Vagina (tissue), 2 donors: ENCODE data around the gene NCR2.

Experiments used
- POLR2A ChIP-seq, 2 donors: fragments of 450-650 bp; IDR thresholded peaks; one replicate each; pipeline ENCODE4 v1.6.1; 2017; ENCODE audit warnings: antibody characterized with exemption in 2 of 2, mild to moderate bottlenecking in 2 of 2, moderate library complexity in 2 of 2
- POLR2AphosphoS5 ChIP-seq, 2 donors: sonication (generic); formaldehyde crosslinking; IDR thresholded peaks; one replicate each; pipeline ENCODE4 v1.9.0; 2017; ENCODE audit warnings: antibody characterized with exemption in 2 of 2, mild to moderate bottlenecking in 2 of 2, low read depth in 1 of 2; ENCODE audit not compliant: insufficient read depth in 1 of 2
- TF ChIP-seq, protein P1 (sequence below), 3 experiments: fragments of 450-650 bp in 2 of 3; fragments of 200-600 bp in 1 of 3; sonication (generic) in 1 of 3; IDR thresholded peaks; one replicate each; pipeline ENCODE4 v1.5.1; 2017 to 2019; ENCODE audit warnings: antibody characterized with exemption in 3 of 3, mild to moderate bottlenecking in 2 of 3, moderate library complexity in 2 of 3

DNA sequence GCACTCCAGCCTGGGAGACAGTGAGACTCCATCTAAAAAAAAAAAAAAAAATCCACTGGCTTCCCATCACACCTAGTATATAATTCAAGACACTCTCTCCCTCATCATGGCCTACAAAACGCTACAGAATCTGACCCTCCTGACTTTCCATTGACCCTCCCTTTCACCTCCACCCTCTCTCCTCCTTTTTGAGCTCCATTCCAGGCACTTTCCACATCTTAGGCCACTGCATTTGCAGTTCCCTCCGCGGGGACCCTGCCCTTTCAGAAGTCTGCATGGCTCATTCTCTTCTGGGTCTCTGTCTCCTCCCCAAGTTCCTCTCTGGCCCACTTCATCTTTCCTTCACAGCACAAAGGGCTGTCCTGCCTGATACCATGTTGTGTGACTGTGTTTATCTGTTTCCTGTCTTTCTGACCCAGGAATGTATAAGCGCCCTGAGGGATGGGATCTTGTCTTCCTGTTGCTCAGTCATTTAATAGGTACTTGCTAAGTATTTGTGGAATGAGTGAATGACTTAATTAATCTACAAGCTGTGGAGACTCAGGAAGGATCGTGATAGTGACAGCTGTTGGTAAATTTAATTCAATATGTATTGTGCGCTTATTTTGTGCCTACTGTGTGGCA, 35.2 kb downstream of the NCR2 start:
- no peak for TF ChIP-seq POLR2A (IDR thresholded peaks at IDR 0.05)
- no peak for TF ChIP-seq POLR2AphosphoS5 (IDR thresholded peaks at IDR 0.05; ENCODE audit: insufficient read depth in 1 of 2, low read depth in 1 of 2)
- TF ChIP-seq, protein P1, sequence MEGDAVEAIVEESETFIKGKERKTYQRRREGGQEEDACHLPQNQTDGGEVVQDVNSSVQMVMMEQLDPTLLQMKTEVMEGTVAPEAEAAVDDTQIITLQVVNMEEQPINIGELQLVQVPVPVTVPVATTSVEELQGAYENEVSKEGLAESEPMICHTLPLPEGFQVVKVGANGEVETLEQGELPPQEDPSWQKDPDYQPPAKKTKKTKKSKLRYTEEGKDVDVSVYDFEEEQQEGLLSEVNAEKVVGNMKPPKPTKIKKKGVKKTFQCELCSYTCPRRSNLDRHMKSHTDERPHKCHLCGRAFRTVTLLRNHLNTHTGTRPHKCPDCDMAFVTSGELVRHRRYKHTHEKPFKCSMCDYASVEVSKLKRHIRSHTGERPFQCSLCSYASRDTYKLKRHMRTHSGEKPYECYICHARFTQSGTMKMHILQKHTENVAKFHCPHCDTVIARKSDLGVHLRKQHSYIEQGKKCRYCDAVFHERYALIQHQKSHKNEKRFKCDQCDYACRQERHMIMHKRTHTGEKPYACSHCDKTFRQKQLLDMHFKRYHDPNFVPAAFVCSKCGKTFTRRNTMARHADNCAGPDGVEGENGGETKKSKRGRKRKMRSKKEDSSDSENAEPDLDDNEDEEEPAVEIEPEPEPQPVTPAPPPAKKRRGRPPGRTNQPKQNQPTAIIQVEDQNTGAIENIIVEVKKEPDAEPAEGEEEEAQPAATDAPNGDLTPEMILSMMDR (IDR thresholded peaks at IDR 0.05): no peak
